IMR-90 (cell line): Measurements from ENCODE around the gene GARIN3.

Experiments used
- CEBPB ChIP-seq: IDR thresholded peaks from 2 replicates; pipeline ENCODE4 v1.6.1; 2012; ENCODE audit warnings: low read depth, low read length, improper control_type of control experiment
- FOS ChIP-seq: fragments of 150-350 bp; IDR thresholded peaks from 2 replicates; pipeline ENCODE4 v1.6.1; 2016; ENCODE audit warnings: low read depth, low read length
- POLR2A ChIP-seq: IDR thresholded peaks from 2 replicates; pipeline ENCODE4 v1.6.1; 2012; ENCODE audit warnings: mild to moderate bottlenecking, low read depth, low read length
- SMC3 ChIP-seq: fragments of 150-350 bp; IDR thresholded peaks from 2 replicates; pipeline ENCODE4 v1.6.1; 2016; ENCODE audit warnings: low read depth, mild to moderate bottlenecking, antibody characterized with exemption, low read length, moderate library complexity
- TF ChIP-seq, protein P1 (sequence below): conservative IDR thresholded peaks from 2 replicates; pipeline ENCODE4 v1.5.1; 2012; ENCODE audit warnings: mild to moderate bottlenecking, low read depth, low read length, improper control_type of control experiment

- TF ChIP-seq POLR2A (no peak), SMC3 (no peak), CEBPB (no peak), FOS (no peak)
- TF ChIP-seq, protein P1, sequence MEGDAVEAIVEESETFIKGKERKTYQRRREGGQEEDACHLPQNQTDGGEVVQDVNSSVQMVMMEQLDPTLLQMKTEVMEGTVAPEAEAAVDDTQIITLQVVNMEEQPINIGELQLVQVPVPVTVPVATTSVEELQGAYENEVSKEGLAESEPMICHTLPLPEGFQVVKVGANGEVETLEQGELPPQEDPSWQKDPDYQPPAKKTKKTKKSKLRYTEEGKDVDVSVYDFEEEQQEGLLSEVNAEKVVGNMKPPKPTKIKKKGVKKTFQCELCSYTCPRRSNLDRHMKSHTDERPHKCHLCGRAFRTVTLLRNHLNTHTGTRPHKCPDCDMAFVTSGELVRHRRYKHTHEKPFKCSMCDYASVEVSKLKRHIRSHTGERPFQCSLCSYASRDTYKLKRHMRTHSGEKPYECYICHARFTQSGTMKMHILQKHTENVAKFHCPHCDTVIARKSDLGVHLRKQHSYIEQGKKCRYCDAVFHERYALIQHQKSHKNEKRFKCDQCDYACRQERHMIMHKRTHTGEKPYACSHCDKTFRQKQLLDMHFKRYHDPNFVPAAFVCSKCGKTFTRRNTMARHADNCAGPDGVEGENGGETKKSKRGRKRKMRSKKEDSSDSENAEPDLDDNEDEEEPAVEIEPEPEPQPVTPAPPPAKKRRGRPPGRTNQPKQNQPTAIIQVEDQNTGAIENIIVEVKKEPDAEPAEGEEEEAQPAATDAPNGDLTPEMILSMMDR: no peak
These were observed 38.7 kb upstream of the GARIN3 start for GRCh38 chr5:157204765-157205164.
